ENCODE measurements around the gene CHD2.

The CHD2 gene

GRCh38 chr15:92930054-92930621 is 30.0 kb downstream of the CHD2 start:
- no peak for DNase-seq (ENCODE audit: low read depth in 2 of 2)

- no peak for DNase-seq (ENCODE audit: low read depth in 2 of 2)
Measured at GRCh38 chr15:92930776-92931175, 30.7 kb downstream of the CHD2 start.

DNA sequence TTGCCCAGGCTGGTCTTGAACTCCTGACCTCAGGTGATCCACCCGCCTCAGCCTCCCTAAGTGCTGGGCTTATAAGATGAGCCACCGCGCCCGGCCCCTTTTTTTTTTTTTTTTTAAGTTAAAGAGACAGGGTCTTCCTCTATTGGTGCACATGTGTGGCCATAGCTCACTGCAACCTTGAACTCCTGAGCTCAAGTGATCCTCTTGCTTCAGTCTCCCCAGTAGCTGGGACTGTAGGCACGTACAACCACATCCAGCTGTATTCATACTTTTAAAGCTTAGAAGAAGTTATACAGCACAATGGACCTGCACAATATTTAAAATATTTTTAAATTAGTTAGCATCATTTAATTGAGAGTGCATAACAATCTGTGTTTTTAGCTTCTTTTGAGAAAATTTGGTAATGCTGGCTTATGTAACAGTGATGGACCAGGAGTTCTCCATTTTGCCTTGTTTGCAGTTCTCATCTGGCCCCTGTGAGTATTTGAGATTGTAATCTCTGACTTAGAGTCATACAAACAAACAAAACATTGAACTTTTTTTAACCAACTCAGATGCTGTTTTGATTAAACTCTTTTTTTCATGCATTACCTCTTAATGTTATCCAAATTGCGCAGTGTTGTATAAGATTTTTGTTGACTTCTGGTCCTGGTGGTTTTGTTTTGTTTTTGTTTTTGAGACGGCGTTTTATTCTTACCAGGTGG is 33.0 kb downstream of the CHD2 start:
- no peak for DNase-seq (ENCODE audit: low read depth in 2 of 2)

GRCh38 chr15:92933831-92934230 is 33.7 kb downstream of the CHD2 start:
- no peak for DNase-seq (ENCODE audit: low read depth in 2 of 2)

DNA sequence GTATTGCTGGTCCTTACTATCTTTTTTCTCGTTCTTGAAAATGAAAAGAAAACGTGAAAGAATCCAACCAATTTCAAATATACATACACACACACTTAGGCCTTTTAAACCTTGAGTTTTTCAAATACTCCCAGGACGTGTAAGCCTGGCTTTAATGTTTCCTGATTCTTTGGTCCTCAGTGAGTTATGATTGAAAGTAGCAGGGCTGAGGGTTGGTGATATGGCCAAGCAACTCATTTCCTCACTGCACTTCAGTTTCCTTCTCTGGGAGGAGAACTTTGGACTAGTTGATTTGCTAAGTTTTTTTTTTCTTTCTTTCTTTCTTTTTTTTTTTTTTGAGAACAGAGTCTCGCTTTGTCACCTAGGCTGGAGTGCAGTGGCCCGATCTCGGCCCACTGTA is 34.6 kb downstream of the CHD2 start:
- no peak for DNase-seq (ENCODE audit: low read depth in 2 of 2)

GRCh38 chr15:92936138-92936537 is 36.0 kb downstream of the CHD2 start:
- DNase-seq (ENCODE audit: low read depth in 2 of 2) = no peak

GRCh38 chr15:92936693-92937092 is 36.6 kb downstream of the CHD2 start:
- DNase-seq (ENCODE audit: low read depth in 2 of 2) = no peak

- no peak for DNase-seq (ENCODE audit: low read depth in 2 of 2)
Measured at GRCh38 chr15:92937901-92938300, 37.8 kb downstream of the CHD2 start.

DNA sequence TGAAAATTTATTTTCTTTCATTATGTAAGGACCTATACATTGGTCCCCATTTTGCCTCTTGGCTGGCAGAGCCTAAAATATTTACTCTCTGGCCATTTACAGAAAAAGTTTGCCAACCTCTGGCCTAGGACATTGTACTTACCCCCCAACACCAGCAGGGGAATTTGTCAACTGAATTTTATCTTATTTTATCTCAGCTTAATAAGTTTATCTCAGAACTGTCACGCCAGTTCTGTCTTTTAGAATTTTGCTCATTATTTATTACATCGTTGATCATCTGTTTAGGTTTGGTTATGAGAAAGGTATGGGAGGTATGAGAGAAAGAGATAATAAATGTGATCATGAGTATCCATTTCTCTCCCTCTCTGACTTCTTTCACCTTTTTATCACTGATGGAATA is 38.3 kb downstream of the CHD2 start:
- no peak for DNase-seq (ENCODE audit: low read depth in 2 of 2)

DNA sequence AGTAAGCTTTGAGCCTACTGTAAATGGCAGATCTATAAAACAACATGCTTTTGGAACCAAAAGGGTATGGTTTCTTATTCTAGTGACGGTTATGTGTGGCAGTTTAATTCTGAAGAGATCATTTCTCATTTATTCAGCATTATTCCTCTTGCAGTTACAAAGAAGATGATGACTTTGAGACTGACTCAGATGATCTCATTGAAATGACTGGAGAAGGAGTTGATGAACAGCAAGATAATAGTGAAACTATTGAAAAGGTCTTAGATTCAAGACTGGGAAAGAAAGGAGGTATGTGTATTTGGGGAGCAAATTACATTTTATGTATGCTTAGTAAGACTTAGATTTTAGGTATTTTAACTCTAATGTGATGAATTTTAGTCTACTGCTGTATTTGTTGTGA is 41.5 kb downstream of the CHD2 start:
- DNase-seq (ENCODE audit: low read depth in 2 of 2) = no peak

DNA sequence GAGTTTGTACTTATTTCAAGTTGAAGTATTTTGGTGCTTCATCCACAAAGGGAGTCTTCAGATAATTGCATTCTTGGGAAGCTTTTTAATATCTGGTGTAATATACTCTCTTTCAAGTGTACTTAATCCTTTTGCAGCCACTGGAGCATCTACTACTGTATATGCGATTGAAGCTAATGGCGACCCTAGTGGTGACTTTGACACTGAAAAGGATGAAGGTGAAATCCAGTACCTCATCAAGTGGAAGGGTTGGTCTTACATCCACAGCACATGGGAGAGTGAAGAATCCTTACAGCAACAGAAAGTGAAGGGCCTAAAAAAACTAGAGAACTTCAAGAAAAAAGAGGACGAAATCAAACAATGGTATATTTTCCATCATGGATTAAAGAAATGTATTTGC is 42.6 kb downstream of the CHD2 start:
- no peak for DNase-seq (ENCODE audit: low read depth in 2 of 2)

DNA sequence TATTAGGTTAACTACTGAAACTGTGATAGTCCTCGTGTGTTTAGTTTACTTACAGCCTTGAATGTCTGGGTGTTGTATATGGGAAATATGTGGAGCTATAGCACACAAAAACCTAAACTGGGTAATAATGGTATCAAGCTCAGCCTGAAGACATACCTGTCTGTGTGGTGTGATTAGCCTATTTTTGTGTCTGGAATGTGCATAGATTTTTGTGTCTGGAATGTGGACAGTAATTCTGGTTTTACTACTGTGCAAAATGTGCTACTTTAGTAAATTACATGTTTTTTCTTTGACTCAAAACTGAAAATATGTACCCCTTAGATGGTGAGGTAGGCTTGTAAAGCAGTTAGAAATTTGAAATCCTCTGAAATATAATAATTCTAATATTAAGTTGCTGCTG is 43.5 kb downstream of the CHD2 start:
- no peak for DNase-seq (ENCODE audit: low read depth in 2 of 2)

DNA sequence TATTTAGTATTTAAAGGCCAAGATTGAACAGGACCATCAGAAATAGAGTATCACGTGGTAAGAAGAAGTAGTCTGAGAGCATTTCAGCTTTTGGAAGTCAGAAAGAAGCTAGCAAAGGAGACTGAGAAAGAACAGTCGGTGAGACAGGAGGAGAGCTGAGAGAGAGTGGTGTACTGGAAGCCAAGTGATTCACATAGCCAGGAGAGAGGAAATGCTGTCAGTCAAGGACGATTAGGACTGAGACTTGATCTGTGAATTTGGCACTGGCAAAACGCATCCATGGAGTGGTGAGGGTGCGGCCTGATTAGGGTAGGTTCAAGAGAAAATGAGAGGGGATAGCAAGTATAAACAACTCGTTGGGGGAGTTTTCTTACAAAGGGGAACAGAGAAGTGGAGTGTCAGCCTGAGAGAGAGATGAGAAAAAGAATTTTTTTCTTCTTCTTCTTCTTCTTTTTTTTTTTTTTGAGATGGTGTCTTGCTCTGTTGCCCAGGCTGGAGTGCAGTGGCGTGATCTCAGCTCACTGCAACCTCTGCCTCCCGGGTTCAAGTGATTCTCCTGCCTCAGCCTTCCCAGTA is 44.9 kb downstream of the CHD2 start:
- no peak for DNase-seq (ENCODE audit: low read depth in 2 of 2)

DNA sequence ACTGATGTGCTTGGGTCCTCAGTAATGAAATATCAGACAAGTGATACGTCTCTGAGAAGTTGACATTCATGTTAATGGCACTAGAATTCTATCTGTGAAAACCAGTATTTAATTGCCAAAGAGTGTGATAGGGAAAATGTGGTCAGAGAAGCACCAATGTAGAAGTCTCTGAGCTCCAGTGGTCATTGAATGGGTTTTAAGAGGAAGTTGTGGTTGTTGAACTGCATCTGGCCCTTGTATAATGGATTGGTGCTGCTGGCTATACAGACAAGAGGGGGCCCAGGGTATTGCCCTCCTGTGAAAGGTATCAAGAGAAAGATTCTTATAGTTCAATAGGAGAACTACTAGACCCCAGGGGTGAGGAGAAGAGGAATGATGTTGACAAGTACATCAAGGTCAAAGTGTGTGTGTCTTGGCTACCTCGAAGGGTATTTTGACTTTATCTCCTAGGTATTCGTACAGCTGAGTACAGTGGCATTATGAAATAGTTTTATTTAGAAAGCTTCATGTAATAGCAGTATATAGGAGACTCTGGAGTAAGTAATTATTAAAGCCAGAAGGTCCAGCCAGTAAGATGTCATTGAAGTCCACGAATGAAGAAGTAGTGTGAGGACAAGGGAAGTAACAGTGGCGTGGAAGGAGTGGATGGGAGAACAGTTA is 47.1 kb downstream of the CHD2 start:
- DNase-seq (ENCODE audit: low read depth in 2 of 2) = no peak

GRCh38 chr15:92949604-92950249 is 49.6 kb downstream of the CHD2 start:
- DNase-seq (ENCODE audit: low read depth in 2 of 2) = no peak

GRCh38 chr15:92951800-92952457 is 51.8 kb downstream of the CHD2 start:
- no peak for DNase-seq (ENCODE audit: low read depth in 2 of 2)

- no peak for DNase-seq (ENCODE audit: low read depth in 2 of 2)
Measured at GRCh38 chr15:92952458-92952850, 52.3 kb downstream of the CHD2 start.

DNA sequence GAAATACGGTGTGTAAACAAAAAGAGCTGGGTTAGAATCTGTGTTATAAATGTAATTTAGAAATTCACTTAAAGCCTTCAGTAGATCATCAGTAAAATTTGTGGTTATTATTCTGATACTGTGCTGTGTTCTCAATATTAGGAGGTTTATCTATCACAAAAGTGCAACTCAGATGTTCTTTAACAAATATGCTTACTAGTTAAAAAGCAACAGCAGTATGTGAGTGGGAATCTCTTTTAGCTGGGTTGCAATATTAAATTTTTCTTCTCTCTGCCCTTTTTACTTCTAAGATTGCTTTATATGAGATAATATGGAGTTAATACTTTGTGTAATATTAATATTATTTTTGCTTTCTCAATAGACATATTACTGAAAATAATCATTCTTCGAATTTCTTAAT is 53.4 kb downstream of the CHD2 start:
- no peak for DNase-seq (ENCODE audit: low read depth in 2 of 2)

- DNase-seq (ENCODE audit: low read depth in 2 of 2) = no peak
Measured at GRCh38 chr15:92954002-92954401, 53.9 kb downstream of the CHD2 start.

DNA sequence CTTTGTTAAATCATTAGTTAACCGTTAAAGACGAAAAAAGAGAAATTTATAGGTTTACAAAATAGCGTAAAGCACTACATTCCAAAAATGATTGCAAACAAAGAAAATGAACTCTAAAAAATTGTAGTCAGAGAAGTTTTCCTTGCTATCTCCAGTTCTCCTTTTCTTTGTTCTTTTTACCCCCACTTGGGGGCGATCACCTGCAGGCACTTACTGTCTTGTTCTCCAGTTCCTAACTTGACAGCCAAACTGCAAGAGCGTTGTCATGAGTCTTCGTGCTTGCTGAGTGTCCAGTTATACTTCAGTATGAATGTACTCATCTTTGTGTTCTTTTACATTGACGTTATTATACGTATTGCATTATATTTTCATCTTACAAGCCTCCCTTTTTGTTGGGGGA is 54.5 kb downstream of the CHD2 start:
- DNase-seq (ENCODE audit: low read depth in 2 of 2) = no peak

GRCh38 chr15:92955706-92956105 is 55.6 kb downstream of the CHD2 start:
- DNase-seq (ENCODE audit: low read depth in 2 of 2) = no peak

DNA sequence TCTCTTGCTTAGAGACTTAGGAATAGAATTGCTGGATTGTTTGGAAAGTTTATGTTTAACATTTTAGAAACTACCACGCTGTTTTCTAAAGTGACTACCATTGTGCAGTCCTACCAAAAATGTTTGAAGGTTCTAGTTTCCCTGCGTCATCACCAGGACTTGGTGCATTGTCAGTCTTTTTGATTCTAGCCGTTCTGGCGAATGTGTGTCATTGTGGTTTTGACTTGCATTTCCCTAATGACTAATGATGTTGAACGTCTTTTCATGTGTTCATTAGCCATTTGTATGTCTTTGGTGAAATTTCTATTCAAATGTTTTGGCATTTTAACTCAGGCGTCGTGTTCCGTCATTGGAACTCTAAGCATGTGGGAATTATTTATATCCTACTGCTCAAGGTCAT is 58.0 kb downstream of the CHD2 start:
- peak; percentile 3 to 15 for DNase-seq (ENCODE audit: low read depth in 2 of 2)
